ENCODE measurements around the gene P2RX1. TPM values are rescaled to one million over a fixed set of nuclear protein-coding genes. Genes with fewer than 3 reads are reported as not detected.
A peak's percentile ranks its signal among the peaks of the same experiment; 100 is the strongest.

Gene P2RX1
- total and polyA plus RNA-seq, 4 experiments from 2014 or later = not detected

DNA sequence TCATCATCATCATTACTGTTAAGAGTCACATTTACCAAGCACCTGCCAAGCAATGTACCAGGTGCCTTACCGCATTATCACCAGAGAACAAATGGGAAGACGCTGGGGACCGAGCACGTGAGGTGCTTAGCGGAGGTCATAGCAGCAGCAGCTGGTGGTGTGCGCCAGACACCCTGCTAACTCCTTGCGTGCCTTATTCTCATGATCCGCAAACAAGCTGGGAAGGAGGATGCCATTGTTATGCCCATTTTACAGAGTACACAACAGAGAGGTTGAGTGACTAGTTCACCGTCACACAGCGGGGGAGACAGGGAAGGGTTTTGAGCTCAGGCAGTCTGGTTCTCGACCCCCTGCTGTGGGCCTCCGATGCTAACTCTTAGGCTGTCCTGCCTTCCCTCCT lies 40.7 kb upstream of the P2RX1 start:
- H3K9me3 ChIP-seq (ENCODE audit: control insufficient read depth in 1 of 2, low read length in 2 of 2) = no peaks in the 10 kb centered on the region
- Mint-ChIP-seq H3K4me3 (no peak overlapping the region), H3K4me1 (peaks cover 29 to 60% (median 45%) of the 10 kb centered on the region in 4 donors), H3K36me3 (peaks cover 17 to 45% of the 10 kb centered on the region in 2 donors), H3K9me3 (no peaks in the 10 kb centered on the region), H3K27ac (peak overlapping the region in 5 of 7 donors; percentile 51 to 79 (median 61)), H3K27me3 (no peaks in the 10 kb centered on the region)
- H3K4me1 ChIP-seq (ENCODE audit: insufficient read depth, low read length) = peaks cover 54% of the 10 kb centered on the region
- ChIA-PET CTCF (ENCODE audit: partially characterized antibody) (no interaction called here), POLR2A (ENCODE audit: partially characterized antibody) (no interaction called here)
- intact Hi-C loops (cut with micrococcal nuclease) = no loop called here
- DNase-seq = no peak
- peaks cover 41% of the 10 kb centered on the region for H3K36me3 ChIP-seq (ENCODE audit: insufficient read depth, low read length)
- H3K27ac ChIP-seq (ENCODE audit: low read depth, low read length) = no peak overlapping the region
- H3K27me3 ChIP-seq (ENCODE audit: insufficient read depth, low read length) = no peaks in the 10 kb centered on the region
- no peak overlapping the region for H3K4me3 ChIP-seq (ENCODE audit: low read length in 2 of 2)

- Histone ChIP-seq H3K4me3 (ENCODE audit: low read length in 2 of 2) (no peak overlapping the region), H3K9me3 (ENCODE audit: control insufficient read depth in 1 of 2, low read length in 2 of 2) (no peaks in the 10 kb centered on the region), H3K36me3 (ENCODE audit: insufficient read depth, low read length) (peaks cover 41% of the 10 kb centered on the region), H3K4me1 (ENCODE audit: insufficient read depth, low read length) (peaks cover 49% of the 10 kb centered on the region), H3K27ac (ENCODE audit: low read depth, low read length) (no peak overlapping the region), H3K27me3 (ENCODE audit: insufficient read depth, low read length) (no peaks in the 10 kb centered on the region)
- intact Hi-C loops (cut with micrococcal nuclease) = no loop called here
- CTCF ChIA-PET (ENCODE audit: partially characterized antibody) = no interaction called here
- peak overlapping the region in 1 of 8 donors; percentile 3 for H3K4me3 Mint-ChIP-seq
- peaks cover 17 to 48% of the 10 kb centered on the region in 2 donors for H3K36me3 Mint-ChIP-seq
- POLR2A ChIA-PET (ENCODE audit: partially characterized antibody) = no interaction called here
- no peaks in the 10 kb centered on the region for H3K9me3 Mint-ChIP-seq
- peak overlapping the region in 4 of 7 donors; percentile 48 to 79 (median 64) for H3K27ac Mint-ChIP-seq
- H3K27me3 Mint-ChIP-seq = no peaks in the 10 kb centered on the region
- peaks cover 25 to 55% (median 42%) of the 10 kb centered on the region in 4 donors for H3K4me1 Mint-ChIP-seq
- DNase-seq = no peak
Measured at GRCh38 chr17:3956327-3956957, 40.2 kb upstream of the P2RX1 start.

GRCh38 chr17:3955673-3955988 lies 39.4 kb upstream of the P2RX1 start:
- peaks cover 21 to 47% (median 34%) of the 10 kb centered on the region in 4 donors for H3K4me1 Mint-ChIP-seq
- Histone ChIP-seq H3K27me3 (ENCODE audit: insufficient read depth, low read length) (no peaks in the 10 kb centered on the region), H3K4me3 (ENCODE audit: low read length in 2 of 2) (no peak overlapping the region), H3K9me3 (ENCODE audit: control insufficient read depth in 1 of 2, low read length in 2 of 2) (no peaks in the 10 kb centered on the region), H3K4me1 (ENCODE audit: insufficient read depth, low read length) (peaks cover 41% of the 10 kb centered on the region), H3K27ac (ENCODE audit: low read depth, low read length) (no peak overlapping the region), H3K36me3 (ENCODE audit: insufficient read depth, low read length) (peaks cover 40% of the 10 kb centered on the region)
- H3K36me3 Mint-ChIP-seq = peaks cover 15 to 44% of the 10 kb centered on the region in 2 donors
- intact Hi-C loops (cut with micrococcal nuclease) = no loop called here
- H3K9me3 Mint-ChIP-seq = no peaks in the 10 kb centered on the region
- DNase-seq = no peak
- ChIA-PET POLR2A (ENCODE audit: partially characterized antibody) (no interaction called here), CTCF (ENCODE audit: partially characterized antibody) (no interaction called here)
- H3K27me3 Mint-ChIP-seq = no peaks in the 10 kb centered on the region
- no peak overlapping the region for H3K4me3 Mint-ChIP-seq
- H3K27ac Mint-ChIP-seq = peak overlapping the region in 1 of 7 donors; percentile 61

GRCh38 chr17:3954976-3955672 lies 38.9 kb upstream of the P2RX1 start:
- Mint-ChIP-seq H3K36me3 (peaks cover 10 to 43% of the 10 kb centered on the region in 2 donors), H3K27ac (peak overlapping the region in 2 of 7 donors; percentile 15 to 30), H3K4me1 (peaks cover 18 to 42% (median 29%) of the 10 kb centered on the region in 4 donors), H3K9me3 (no peaks in the 10 kb centered on the region), H3K27me3 (no peaks in the 10 kb centered on the region), H3K4me3 (no peak overlapping the region)
- Histone ChIP-seq H3K4me1 (ENCODE audit: insufficient read depth, low read length) (peaks cover 36% of the 10 kb centered on the region), H3K9me3 (ENCODE audit: control insufficient read depth in 1 of 2, low read length in 2 of 2) (no peaks in the 10 kb centered on the region), H3K27me3 (ENCODE audit: insufficient read depth, low read length) (no peaks in the 10 kb centered on the region), H3K36me3 (ENCODE audit: insufficient read depth, low read length) (peaks cover 42% of the 10 kb centered on the region), H3K27ac (ENCODE audit: low read depth, low read length) (no peak overlapping the region), H3K4me3 (ENCODE audit: low read length in 2 of 2) (no peak overlapping the region)
- intact Hi-C loops (cut with micrococcal nuclease) = no loop called here
- ChIA-PET CTCF (ENCODE audit: partially characterized antibody) (no interaction called here), POLR2A (ENCODE audit: partially characterized antibody) (interaction anchor here (1.1 kb wide), 1 partner anchor 8 kb away, joined by 4 read pairs; no protein-coding TSS in a partner anchor)
- no peak for DNase-seq

DNA sequence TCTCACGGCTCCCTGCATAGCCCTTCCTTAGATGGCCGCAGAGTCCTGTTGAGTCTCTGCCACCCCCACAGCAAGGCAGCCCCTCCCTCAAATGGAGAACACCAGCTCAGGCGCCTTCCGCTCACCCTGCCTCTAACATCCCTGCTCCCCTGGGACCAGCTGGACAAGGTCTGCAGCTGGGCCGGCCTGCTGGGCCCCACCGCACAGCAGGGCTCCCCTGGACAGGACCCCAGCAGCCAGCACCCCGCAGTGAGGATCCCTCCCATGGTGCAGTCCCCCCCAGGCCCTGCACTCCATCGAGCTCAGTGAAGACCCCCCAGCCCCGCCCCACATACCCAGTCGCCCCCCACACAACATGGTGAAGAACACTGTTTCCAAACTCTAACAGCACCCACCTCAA lies 37.8 kb upstream of the P2RX1 start:
- H3K4me3 Mint-ChIP-seq = no peak overlapping the region

GRCh38 chr17:3953542-3953941 lies 37.3 kb upstream of the P2RX1 start:
- peaks cover 23% of the 10 kb centered on the region for H3K4me1 ChIP-seq (ENCODE audit: insufficient read depth, low read length)
- H3K27me3 ChIP-seq (ENCODE audit: insufficient read depth, low read length) = no peaks in the 10 kb centered on the region
- Mint-ChIP-seq H3K9me3 (no peaks in the 10 kb centered on the region), H3K4me1 (peaks cover 14 to 33% (median 19%) of the 10 kb centered on the region in 4 donors), H3K4me3 (no peak overlapping the region), H3K36me3 (peaks cover 17 to 47% of the 10 kb centered on the region in 2 donors), H3K27ac (peak overlapping the region in 1 of 7 donors; percentile 82), H3K27me3 (no peaks in the 10 kb centered on the region)
- peaks cover 53% of the 10 kb centered on the region for H3K36me3 ChIP-seq (ENCODE audit: insufficient read depth, low read length)
- no peak overlapping the region for H3K4me3 ChIP-seq (ENCODE audit: low read length in 2 of 2)
- no peak overlapping the region for H3K27ac ChIP-seq (ENCODE audit: low read depth, low read length)
- POLR2A ChIA-PET (ENCODE audit: partially characterized antibody) = interaction anchor here (1.0 kb wide), 1 partner anchor 11 kb away, joined by 5 read pairs; the partner anchor contains the start of gene ATP2A3
- CTCF ChIA-PET (ENCODE audit: partially characterized antibody) = no interaction called here
- DNase-seq = no peak
- intact Hi-C loops (cut with micrococcal nuclease) = no loop called here
- H3K9me3 ChIP-seq (ENCODE audit: control insufficient read depth in 1 of 2, low read length in 2 of 2) = no peaks in the 10 kb centered on the region

More for the DNA sequence above, 37.8 kb upstream of the P2RX1 start:
- Histone ChIP-seq H3K27me3 (ENCODE audit: insufficient read depth, low read length) (no peaks in the 10 kb centered on the region), H3K9me3 (ENCODE audit: control insufficient read depth in 1 of 2, low read length in 2 of 2) (no peaks in the 10 kb centered on the region), H3K4me3 (ENCODE audit: low read length in 2 of 2) (no peak overlapping the region), H3K36me3 (ENCODE audit: insufficient read depth, low read length) (peaks cover 49% of the 10 kb centered on the region), H3K4me1 (ENCODE audit: insufficient read depth, low read length) (peaks cover 25% of the 10 kb centered on the region), H3K27ac (ENCODE audit: low read depth, low read length) (no peak overlapping the region)
- intact Hi-C loops (cut with micrococcal nuclease) = no loop called here
- ChIA-PET POLR2A (ENCODE audit: partially characterized antibody) (interaction anchor here (1.1 kb wide), 1 partner anchor 9 kb away, joined by 4 read pairs; no protein-coding TSS in a partner anchor), CTCF (ENCODE audit: partially characterized antibody) (no interaction called here)
- peaks cover 16 to 47% of the 10 kb centered on the region in 2 donors for H3K36me3 Mint-ChIP-seq
- peaks cover 15 to 34% (median 20%) of the 10 kb centered on the region in 4 donors for H3K4me1 Mint-ChIP-seq
- no peaks in the 10 kb centered on the region for H3K9me3 Mint-ChIP-seq
- H3K27me3 Mint-ChIP-seq = no peaks in the 10 kb centered on the region
- H3K27ac Mint-ChIP-seq = no peak overlapping the region
- DNase-seq = no peak

- no peaks in the 10 kb centered on the region for H3K27me3 ChIP-seq (ENCODE audit: insufficient read depth, low read length)
- H3K9me3 ChIP-seq (ENCODE audit: control insufficient read depth in 1 of 2, low read length in 2 of 2) = no peaks in the 10 kb centered on the region
- no peaks in the 10 kb centered on the region for H3K9me3 Mint-ChIP-seq
- H3K4me1 ChIP-seq (ENCODE audit: insufficient read depth, low read length) = peaks cover 11% of the 10 kb centered on the region
- intact Hi-C loops (cut with micrococcal nuclease) = no loop called here
- no peak for DNase-seq
- peaks cover 7 to 24% (median 11%) of the 10 kb centered on the region in 4 donors for H3K4me1 Mint-ChIP-seq
- H3K4me3 Mint-ChIP-seq = no peak overlapping the region
- ChIA-PET CTCF (ENCODE audit: partially characterized antibody) (no interaction called here), POLR2A (ENCODE audit: partially characterized antibody) (no interaction called here)
- H3K36me3 ChIP-seq (ENCODE audit: insufficient read depth, low read length) = peaks cover 54% of the 10 kb centered on the region
- H3K27ac Mint-ChIP-seq = peak overlapping the region in 2 of 7 donors; percentile 13 to 65
- H3K27me3 Mint-ChIP-seq = no peaks in the 10 kb centered on the region
- no peak overlapping the region for H3K27ac ChIP-seq (ENCODE audit: low read depth, low read length)
- peaks cover 20 to 45% of the 10 kb centered on the region in 2 donors for H3K36me3 Mint-ChIP-seq
- H3K4me3 ChIP-seq (ENCODE audit: low read length in 2 of 2) = no peak overlapping the region
Measured at GRCh38 chr17:3952186-3952585, 35.9 kb upstream of the P2RX1 start.

All from CD4-positive, alpha-beta memory T cell (primary cell).